HepG2 (cell line): Measurements from ENCODE around the gene YIPF3. TPM values are rescaled to one million over a fixed set of nuclear protein-coding genes. Genes with fewer than 3 reads are reported as not detected.

Source experiments
- ETV6 ChIP-seq: sonication (generic); formaldehyde crosslinking; conservative IDR thresholded peaks from 2 replicates; pipeline ENCODE4 v1.4.0; 2020; ENCODE audit warnings: missing genetic modification reagents
- KDM5A ChIP-seq: fragments of 200-600 bp; sonication (generic); IDR thresholded peaks from 2 replicates; pipeline ENCODE4 v1.7.0; 2018; ENCODE audit warnings: antibody characterized with exemption, mild to moderate bottlenecking, low read length, borderline replicate concordance
- KDM6A ChIP-seq: IDR thresholded peaks from 2 replicates; pipeline ENCODE4 v1.6.1; 2016; ENCODE audit warnings: low read depth
- SMARCE1 ChIP-seq: fragments of 450-650 bp; IDR thresholded peaks from 2 replicates; pipeline ENCODE4 v1.6.1; 2017; ENCODE audit warnings: borderline replicate concordance
- SNRNP70 ChIP-seq: fragments of 200-400 bp; formaldehyde crosslinking; IDR thresholded peaks from 2 replicates; pipeline ENCODE4 v1.6.1; 2017; ENCODE audit warnings: mild to moderate bottlenecking, low read depth, low read length, moderate library complexity
- ZNF224 ChIP-seq: sonication (generic); formaldehyde crosslinking; IDR thresholded peaks from 2 replicates; pipeline ENCODE4 v1.5.0; 2020; ENCODE audit warnings: mild to moderate bottlenecking, missing genetic modification reagents
- ZNF589 ChIP-seq: sonication (generic); formaldehyde crosslinking; conservative IDR thresholded peaks from 2 replicates; pipeline ENCODE4 v1.8.0; 2022; ENCODE audit warnings: mild to moderate bottlenecking, moderate library complexity, missing genetic modification reagents
- ZNF607 ChIP-seq: sonication (generic); formaldehyde crosslinking; IDR thresholded peaks from 2 replicates; pipeline ENCODE4 v1.5.1; 2020; ENCODE audit warnings: missing genetic modification reagents, mild to moderate bottlenecking, borderline replicate concordance
- ZNF792 ChIP-seq: IDR thresholded peaks from 2 replicates; pipeline ENCODE4 v1.6.1; 2016
- polyA plus RNA-seq, 8 experiments: library from polyadenylated mRNA; depleted of rRNA in 3 of 8; stranded (reverse) in 7 of 8; unstranded in 1 of 8; fragments of >200 nt; fragmentation: Illumina TruSeq in 4 of 8; extraction: Trizol in 4 of 8; gene quantifications; 2 replicates each; pipeline versions ENCODE4 v1.2.1 to v1.2.3, GENCODE V29; 2011 to 2016; ENCODE audit warnings: low read depth in 4 of 8, missing spikeins in 1 of 8, mixed read lengths in 1 of 8; ENCODE audit not compliant: insufficient read depth in 1 of 8
- total RNA-seq, 5 experiments: library from RNA; depleted of rRNA; stranded (reverse); fragments of >200 nt; fragmentation: Illumina TruSeq; extraction: Trizol; gene quantifications; 2 replicates each; pipeline ENCODE4 v1.2.3, GENCODE V29; 2016; ENCODE audit warnings: low read depth in 1 of 5
- TF ChIP-seq, protein P1 (sequence below): sonication (generic); formaldehyde crosslinking; IDR thresholded peaks from 2 replicates; pipeline ENCODE4 v1.5.1; 2020; ENCODE audit warnings: mild to moderate bottlenecking, missing genetic modification reagents, moderate library complexity
- TF ChIP-seq, protein P2 (sequence below): sonication (generic); formaldehyde crosslinking; IDR thresholded peaks from 2 replicates; pipeline ENCODE4 v1.8.1; 2022; ENCODE audit warnings: mild to moderate bottlenecking, missing genetic modification reagents
- TF ChIP-seq, protein P3 (sequence below): sonication (generic); formaldehyde crosslinking; IDR thresholded peaks from 2 replicates; pipeline ENCODE4 v1.4.0; 2020; ENCODE audit warnings: missing genetic modification reagents, borderline replicate concordance
- TF ChIP-seq, protein P4 (sequence below), 2 experiments: sonication (generic) in 1 of 2; formaldehyde crosslinking in 1 of 2; IDR thresholded peaks; 2 replicates each; pipeline versions ENCODE4 v1.4.0 to v1.6.1; 2016 to 2020; ENCODE audit warnings: borderline replicate concordance in 1 of 2, low read depth in 1 of 2, mild to moderate bottlenecking in 1 of 2, missing genetic modification reagents in 1 of 2
- TF ChIP-seq, protein P5 (sequence below): sonication (generic); formaldehyde crosslinking; IDR thresholded peaks from 2 replicates; pipeline ENCODE4 v1.5.1; 2020; ENCODE audit warnings: missing genetic modification reagents, mild to moderate bottlenecking, borderline replicate concordance
- TF ChIP-seq, protein P6 (sequence below): sonication (generic); formaldehyde crosslinking; IDR thresholded peaks from 2 replicates; pipeline ENCODE4 v1.4.0; 2020; ENCODE audit warnings: mild to moderate bottlenecking, missing genetic modification reagents

Gene YIPF3
- total and polyA plus RNA-seq, 2 of the 13 experiments (the other 11 are each of a cell fraction or from before 2014, with no cell fraction given), result 107 to 206 TPM

DNA sequence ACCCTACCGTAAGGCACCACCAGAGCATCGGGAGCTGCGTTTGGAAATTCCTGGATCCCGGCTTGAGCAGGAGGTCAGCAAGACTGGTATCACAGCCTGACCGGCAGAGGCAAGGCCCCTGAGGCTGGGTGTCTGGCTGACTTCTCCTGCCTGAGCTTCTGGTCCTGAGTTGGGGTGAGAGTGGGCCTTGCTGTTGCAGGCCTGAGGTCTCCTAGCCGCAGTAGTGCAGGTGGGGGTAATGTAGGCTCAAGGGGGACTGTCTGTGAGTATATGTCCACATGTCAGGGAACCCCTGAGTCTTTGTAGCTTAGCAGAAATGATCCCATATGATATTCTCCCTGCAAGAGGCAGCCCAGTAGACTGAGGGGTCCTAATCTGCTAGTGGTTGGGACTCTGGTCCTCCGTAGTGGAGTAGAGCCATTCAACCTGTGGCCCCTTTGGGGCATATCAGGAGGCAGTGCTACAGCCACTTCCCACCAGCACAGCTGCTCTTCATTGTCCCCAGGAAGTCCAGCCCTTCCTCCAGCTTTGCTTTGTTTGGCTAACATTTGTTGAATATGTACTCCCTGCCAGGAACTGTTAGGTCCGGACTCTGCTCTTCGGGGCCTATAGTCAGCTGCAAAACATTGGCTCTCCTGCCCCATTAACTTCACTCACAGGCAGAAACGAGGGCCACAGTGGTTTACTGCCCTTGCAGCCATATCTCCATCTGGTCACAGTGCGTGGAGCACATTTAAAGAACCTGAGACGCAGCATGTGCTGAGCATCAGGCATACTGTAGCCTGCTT is 17.5 kb downstream of the YIPF3 start (continued):
- TF ChIP-seq, protein P1, sequence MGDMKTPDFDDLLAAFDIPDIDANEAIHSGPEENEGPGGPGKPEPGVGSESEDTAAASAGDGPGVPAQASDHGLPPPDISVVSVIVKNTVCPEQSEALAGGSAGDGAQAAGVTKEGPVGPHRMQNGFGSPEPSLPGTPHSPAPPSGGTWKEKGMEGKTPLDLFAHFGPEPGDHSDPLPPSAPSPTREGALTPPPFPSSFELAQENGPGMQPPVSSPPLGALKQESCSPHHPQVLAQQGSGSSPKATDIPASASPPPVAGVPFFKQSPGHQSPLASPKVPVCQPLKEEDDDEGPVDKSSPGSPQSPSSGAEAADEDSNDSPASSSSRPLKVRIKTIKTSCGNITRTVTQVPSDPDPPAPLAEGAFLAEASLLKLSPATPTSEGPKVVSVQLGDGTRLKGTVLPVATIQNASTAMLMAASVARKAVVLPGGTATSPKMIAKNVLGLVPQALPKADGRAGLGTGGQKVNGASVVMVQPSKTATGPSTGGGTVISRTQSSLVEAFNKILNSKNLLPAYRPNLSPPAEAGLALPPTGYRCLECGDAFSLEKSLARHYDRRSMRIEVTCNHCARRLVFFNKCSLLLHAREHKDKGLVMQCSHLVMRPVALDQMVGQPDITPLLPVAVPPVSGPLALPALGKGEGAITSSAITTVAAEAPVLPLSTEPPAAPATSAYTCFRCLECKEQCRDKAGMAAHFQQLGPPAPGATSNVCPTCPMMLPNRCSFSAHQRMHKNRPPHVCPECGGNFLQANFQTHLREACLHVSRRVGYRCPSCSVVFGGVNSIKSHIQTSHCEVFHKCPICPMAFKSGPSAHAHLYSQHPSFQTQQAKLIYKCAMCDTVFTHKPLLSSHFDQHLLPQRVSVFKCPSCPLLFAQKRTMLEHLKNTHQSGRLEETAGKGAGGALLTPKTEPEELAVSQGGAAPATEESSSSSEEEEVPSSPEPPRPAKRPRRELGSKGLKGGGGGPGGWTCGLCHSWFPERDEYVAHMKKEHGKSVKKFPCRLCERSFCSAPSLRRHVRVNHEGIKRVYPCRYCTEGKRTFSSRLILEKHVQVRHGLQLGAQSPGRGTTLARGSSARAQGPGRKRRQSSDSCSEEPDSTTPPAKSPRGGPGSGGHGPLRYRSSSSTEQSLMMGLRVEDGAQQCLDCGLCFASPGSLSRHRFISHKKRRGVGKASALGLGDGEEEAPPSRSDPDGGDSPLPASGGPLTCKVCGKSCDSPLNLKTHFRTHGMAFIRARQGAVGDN (CRISPR knock-in tag), result peak; percentile 75
- TF ChIP-seq, protein P2, sequence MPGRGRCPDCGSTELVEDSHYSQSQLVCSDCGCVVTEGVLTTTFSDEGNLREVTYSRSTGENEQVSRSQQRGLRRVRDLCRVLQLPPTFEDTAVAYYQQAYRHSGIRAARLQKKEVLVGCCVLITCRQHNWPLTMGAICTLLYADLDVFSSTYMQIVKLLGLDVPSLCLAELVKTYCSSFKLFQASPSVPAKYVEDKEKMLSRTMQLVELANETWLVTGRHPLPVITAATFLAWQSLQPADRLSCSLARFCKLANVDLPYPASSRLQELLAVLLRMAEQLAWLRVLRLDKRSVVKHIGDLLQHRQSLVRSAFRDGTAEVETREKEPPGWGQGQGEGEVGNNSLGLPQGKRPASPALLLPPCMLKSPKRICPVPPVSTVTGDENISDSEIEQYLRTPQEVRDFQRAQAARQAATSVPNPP, result no peak
- TF ChIP-seq KDM5A (no peak), KDM6A (CRISPR knock-in tag) (no peak), ZNF792 (no peak), ZNF589 (no peak), ZNF607 (no peak), ETV6 (CRISPR knock-in tag) (no peak), SMARCE1 (no peak), SNRNP70 (no peak), ZNF224 (CRISPR knock-in tag) (peak; percentile 70; the same call in 1 of the 2 replicates)
- TF ChIP-seq, protein P3, sequence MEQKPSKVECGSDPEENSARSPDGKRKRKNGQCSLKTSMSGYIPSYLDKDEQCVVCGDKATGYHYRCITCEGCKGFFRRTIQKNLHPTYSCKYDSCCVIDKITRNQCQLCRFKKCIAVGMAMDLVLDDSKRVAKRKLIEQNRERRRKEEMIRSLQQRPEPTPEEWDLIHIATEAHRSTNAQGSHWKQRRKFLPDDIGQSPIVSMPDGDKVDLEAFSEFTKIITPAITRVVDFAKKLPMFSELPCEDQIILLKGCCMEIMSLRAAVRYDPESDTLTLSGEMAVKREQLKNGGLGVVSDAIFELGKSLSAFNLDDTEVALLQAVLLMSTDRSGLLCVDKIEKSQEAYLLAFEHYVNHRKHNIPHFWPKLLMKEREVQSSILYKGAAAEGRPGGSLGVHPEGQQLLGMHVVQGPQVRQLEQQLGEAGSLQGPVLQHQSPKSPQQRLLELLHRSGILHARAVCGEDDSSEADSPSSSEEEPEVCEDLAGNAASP (CRISPR knock-in tag), result no peak
- TF ChIP-seq, protein P4, sequence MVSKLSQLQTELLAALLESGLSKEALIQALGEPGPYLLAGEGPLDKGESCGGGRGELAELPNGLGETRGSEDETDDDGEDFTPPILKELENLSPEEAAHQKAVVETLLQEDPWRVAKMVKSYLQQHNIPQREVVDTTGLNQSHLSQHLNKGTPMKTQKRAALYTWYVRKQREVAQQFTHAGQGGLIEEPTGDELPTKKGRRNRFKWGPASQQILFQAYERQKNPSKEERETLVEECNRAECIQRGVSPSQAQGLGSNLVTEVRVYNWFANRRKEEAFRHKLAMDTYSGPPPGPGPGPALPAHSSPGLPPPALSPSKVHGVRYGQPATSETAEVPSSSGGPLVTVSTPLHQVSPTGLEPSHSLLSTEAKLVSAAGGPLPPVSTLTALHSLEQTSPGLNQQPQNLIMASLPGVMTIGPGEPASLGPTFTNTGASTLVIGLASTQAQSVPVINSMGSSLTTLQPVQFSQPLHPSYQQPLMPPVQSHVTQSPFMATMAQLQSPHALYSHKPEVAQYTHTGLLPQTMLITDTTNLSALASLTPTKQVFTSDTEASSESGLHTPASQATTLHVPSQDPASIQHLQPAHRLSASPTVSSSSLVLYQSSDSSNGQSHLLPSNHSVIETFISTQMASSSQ (IDR thresholded peaks at IDR 0.05; ENCODE audit: low read depth), result no peak
- TF ChIP-seq, protein P4 (CRISPR knock-in tag; IDR thresholded peaks at IDR 0.05; ENCODE audit: borderline replicate concordance), result no peak
- TF ChIP-seq, protein P5, sequence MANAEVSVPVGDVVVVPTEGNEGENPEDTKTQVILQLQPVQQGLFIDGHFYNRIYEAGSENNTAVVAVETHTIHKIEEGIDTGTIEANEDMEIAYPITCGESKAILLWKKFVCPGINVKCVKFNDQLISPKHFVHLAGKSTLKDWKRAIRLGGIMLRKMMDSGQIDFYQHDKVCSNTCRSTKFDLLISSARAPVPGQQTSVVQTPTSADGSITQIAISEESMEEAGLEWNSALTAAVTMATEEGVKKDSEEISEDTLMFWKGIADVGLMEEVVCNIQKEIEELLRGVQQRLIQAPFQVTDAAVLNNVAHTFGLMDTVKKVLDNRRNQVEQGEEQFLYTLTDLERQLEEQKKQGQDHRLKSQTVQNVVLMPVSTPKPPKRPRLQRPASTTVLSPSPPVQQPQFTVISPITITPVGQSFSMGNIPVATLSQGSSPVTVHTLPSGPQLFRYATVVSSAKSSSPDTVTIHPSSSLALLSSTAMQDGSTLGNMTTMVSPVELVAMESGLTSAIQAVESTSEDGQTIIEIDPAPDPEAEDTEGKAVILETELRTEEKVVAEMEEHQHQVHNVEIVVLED, result peak; percentile 31; the same call in 1 of the 2 replicates
- TF ChIP-seq, protein P6, sequence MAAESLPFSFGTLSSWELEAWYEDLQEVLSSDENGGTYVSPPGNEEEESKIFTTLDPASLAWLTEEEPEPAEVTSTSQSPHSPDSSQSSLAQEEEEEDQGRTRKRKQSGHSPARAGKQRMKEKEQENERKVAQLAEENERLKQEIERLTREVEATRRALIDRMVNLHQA (CRISPR knock-in tag), result no peak
